HG02678 (cell line): ENCODE measurements around the gene CDHR3.

Source experiments
- ATAC-seq: cut with Tn5 transposase; IDR thresholded peaks from one replicate; pipeline ENCODE4 v1.9.1; 2021; ENCODE audit warnings: mild to moderate bottlenecking, moderate library complexity; ENCODE audit not compliant: unreplicated experiment

Gene CDHR3, protein sequence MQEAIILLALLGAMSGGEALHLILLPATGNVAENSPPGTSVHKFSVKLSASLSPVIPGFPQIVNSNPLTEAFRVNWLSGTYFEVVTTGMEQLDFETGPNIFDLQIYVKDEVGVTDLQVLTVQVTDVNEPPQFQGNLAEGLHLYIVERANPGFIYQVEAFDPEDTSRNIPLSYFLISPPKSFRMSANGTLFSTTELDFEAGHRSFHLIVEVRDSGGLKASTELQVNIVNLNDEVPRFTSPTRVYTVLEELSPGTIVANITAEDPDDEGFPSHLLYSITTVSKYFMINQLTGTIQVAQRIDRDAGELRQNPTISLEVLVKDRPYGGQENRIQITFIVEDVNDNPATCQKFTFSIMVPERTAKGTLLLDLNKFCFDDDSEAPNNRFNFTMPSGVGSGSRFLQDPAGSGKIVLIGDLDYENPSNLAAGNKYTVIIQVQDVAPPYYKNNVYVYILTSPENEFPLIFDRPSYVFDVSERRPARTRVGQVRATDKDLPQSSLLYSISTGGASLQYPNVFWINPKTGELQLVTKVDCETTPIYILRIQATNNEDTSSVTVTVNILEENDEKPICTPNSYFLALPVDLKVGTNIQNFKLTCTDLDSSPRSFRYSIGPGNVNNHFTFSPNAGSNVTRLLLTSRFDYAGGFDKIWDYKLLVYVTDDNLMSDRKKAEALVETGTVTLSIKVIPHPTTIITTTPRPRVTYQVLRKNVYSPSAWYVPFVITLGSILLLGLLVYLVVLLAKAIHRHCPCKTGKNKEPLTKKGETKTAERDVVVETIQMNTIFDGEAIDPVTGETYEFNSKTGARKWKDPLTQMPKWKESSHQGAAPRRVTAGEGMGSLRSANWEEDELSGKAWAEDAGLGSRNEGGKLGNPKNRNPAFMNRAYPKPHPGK

DNA sequence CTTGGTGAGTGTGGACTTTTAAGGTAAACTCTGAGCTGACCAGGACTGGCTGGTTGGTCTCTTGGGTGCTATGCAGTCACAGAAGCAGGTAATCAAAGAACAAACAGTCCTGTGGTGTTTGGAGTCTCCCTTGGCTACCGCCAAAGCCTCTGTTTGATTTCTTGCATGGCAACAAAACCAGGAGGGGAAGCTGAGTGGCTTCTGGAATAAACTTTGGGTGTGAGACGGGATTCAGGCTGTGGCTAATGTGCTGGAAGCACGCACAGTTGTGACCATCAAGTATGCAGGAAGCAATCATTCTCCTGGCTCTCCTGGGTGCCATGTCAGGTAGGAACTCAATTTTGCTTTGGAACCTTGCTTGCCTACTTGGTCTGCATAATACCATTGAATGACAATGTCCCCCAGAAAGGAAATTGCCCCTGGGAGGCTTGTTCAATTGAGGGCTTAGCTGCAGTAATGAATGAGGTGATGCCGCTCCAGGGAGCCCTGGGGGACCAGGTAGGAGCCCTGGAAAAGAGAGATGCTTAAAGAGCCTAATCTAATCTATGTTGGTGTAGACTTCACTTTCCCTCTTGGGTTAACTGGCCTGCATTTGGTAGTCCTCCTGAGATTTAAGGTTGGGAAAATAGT lies at the start of gene CDHR3:
TSS of gene CDHR3 (plus strand) at position 227 of the 630 bp plus-strand sequence. CDS start at position 282, 55 bp downstream.
- ATAC-seq = no peak

DNA sequence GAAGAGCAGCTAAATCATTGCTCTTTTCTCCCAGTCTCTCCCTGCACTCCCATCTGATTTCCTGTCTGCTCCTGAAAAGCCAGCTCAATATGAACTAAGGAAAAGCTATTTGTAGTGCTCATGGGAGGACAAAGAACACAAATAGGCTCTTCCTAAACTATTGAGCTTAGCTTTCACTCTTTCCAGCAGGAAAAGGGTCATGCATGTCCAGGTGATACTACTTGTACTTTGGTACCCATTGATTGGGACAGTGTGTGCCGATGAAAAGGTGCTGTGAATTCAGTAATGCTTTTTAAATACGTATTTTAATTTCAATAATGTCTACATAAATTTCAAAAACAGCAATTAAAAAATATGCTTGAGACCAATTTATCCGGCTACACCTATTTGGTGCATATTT lies 49.1 kb upstream of the CDHR3 start:
- ATAC-seq = no peak

DNA sequence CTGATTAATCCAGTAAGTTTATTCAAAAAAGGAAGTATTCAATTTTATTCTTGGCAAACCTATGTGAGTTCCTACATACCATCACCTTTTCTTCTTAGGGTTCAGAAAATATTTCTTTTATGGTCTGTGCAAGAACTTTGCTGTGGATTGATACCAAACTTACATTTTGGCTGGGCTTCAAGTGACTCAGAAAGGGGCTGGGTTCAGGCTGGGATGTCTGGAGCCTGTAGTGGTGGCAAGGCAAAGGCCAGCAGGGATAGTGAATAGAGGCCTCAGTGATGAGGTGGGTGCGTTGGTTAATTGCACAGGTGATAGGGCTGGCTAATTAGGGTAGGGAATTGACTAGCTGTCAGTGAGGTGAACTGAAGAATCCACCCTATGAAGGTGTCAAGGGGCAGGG lies 46.5 kb upstream of the CDHR3 start:
- ATAC-seq = no peak

DNA sequence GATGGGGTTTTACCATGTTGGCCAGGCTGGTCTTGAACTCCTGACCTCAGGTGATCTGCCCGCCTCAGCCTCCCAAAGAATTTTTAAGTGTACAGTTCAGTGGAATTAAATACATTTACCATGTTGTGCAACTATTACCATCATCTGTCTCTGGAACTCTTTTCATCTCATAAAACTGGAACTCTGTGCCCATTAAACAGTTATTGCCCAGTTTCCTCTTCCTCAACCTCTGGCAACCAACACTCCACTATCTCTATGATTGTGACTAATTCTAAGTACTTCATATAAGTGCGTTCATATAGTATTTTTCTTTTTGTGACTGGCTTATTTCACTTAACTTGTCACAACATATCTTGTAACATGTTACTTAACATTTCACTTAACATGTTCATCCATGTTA lies 45.4 kb upstream of the CDHR3 start:
- no peak for ATAC-seq

DNA sequence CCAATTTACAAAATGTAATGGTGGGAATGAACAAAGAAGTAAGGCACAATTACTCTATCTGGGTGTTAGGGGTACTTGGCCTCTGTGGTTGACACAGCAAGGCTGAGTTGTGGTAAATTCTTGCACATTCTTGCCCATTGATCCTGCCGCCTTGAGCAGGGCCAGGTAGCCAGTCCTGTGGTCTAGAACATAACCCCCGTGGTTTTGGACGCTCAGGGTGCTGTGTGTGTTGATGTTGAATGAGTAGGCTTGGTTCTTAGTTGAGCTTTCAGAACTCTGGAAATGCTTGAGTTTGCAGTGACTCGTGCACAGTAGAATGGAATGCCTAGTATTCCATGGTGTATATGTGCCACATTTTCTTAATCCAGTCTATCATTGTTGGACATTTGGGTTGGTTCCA lies 42.3 kb upstream of the CDHR3 start:
- ATAC-seq = no peak

DNA sequence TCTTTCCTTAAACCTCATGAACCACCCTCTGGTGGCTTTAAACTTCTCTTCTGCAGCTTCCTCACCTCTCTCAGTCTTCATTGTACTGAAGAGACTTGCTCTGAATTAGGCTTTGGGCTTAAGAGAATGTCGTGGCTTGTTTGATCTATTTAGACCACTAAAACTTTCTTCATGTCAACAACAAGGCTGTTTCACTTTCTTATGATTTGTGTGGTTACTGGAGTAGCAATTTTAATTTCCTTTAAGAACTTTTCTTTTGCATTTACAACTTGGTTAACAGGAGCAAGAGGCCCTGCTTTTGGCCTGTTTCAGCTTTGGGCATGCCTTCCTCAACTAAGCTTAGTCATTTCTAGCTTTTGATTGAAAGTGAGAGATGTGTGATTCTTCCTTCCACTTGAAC lies 38.1 kb upstream of the CDHR3 start:
- no peak for ATAC-seq

DNA sequence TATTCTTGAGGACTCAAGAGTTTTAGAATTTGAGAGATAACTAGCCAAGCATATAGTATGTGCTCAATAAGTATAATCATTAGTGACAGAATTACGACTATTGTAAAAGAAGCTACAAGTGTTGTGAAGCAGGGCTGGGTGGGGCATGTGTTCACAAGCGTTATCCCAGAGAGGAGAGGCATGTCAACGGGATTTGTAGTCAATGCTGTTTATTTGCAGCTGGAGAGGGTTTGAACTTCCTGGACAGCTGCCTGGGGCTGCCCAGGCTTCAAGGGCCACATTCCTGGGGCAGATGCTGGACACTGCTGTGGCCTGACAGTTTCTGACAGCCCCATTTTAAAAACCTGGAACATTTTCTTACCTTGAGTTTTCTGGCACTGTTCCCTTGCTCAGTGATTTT lies 36.9 kb upstream of the CDHR3 start:
- ATAC-seq = no peak

DNA sequence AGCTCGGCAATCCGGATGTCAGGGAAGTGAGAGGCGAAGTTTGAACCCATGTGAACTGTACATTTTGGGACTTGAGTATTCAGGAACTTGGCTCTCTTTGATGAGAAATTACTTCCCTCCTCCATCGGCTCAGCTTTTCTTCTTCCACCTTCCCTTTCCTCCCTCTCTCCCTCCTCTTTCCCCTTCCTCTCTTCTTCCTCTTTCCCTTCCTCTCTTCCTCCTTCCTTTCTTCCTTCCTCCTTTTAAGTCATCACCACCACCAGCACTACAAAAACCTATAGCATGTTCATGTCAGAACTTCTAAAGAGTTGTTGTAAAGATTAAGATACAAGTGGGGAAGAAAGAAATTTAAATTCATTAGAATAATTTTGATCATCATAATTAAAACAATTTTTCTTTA lies 31.9 kb upstream of the CDHR3 start:
- no peak for ATAC-seq

DNA sequence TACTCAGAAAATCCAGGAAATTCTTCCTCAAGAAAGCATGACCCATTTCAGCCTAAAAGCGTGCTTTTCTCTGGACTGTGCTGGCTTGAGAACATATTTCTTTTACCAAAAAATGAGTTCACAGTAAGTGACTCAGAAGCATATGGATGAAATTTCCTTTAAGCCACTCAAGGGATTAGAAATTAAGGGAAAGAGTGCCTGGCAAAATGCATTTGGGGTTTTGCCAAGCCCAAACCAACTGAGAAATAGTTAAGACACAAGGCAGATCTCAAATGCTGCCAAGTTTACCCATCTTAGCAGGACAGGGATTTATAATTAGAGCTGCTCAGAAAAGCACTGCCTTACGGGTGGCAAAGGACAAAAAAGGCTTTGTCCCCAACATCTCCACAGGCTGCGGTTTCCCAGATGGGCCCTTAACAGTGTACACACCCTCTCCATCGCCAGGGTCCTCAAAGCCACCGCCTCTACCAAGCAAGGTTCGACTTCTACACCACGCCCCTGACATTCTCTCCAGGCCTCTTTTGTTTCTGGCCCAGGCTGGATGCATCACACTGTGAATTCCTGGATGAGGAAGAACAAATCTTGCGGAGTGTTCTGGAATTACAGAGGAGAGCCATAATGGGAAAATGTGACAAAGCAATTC lies 30.1 kb upstream of the CDHR3 start:
- no peak for ATAC-seq

DNA sequence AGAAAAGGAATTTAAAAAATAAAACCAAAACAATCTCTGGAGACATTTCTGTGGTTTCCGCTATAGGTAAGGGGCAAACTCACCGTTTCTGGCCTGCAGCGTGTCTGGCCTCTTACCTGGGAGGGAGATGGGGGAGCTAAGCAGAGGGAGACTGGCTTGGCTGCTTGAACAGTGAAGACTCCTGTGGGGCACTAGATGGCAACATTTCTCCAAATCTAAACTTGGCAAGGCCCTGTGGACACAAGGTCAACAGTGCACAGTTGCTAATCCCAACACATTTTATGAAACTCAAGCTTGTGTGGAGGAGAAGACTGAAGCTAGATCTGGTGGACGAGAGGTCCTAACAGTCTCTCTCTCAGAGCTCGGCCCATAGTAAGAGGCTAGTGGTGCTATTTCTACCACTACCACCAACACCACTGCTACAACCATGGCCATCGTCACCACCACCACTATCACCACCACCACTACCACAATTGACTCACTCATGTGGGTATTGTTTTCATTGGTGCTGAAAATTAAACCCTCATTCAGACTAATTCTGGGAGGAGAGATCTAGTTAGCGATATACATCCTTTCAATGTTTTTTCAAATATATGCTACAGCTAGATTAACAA lies 28.4 kb upstream of the CDHR3 start:
- ATAC-seq = no peak

DNA sequence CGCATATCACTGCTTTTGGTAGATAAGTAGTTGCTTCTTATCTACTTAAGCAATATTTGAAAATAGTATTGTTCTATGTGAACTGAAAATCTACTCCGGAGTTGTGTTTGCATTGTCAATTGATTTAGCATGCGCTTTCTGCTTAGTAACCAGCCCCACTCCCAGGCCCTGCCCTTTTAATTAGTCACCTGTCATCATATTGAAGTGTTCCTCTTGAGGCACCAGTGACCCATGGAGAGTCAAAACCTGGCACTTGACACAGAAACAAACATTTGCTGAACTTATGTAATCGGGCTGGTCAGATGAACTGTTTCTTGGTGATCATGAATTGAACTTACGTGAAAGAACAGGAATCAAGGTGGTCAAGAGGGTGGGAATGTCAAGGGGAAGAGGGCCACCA lies 27.8 kb upstream of the CDHR3 start:
- no peak for ATAC-seq

DNA sequence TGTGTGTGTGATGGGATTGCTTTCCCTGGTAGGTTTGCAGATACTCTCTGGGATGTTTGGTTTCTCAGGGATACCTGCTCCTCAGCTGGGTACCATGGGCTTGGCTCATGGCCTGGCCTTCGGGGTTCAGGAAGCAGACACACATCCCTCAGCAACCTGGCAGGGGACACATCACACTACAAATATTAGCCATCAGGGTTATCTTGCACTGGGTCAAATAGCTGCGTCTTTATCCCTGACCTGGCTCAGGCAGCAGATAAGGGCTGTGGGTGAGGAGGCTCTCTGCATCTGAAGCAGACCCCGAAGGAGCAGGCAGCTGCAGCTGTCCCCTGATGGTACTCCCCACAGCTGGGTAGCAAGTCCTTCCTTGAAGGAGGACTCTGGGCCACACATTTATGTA lies 25.7 kb upstream of the CDHR3 start:
- ATAC-seq = no peak

DNA sequence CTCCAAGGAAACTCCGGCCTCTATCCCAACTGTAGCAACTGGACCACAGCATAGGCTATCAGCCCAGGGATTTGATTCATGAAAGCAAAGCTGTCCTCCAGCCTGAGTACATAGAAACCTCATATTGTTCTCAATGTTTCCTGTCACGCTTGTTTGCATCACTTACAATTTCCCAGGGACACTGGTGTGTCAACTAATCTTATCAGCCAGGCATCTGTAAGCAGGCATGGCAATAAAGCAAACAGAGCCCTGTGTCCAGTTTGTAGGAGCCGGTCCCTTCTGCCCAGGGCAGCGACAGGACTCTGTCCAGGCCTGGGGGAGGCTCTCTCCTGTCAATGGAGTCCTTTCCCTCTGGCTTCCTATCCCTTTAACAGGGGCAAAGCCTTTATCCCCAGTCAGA lies 23.0 kb upstream of the CDHR3 start:
- ATAC-seq = no peak

DNA sequence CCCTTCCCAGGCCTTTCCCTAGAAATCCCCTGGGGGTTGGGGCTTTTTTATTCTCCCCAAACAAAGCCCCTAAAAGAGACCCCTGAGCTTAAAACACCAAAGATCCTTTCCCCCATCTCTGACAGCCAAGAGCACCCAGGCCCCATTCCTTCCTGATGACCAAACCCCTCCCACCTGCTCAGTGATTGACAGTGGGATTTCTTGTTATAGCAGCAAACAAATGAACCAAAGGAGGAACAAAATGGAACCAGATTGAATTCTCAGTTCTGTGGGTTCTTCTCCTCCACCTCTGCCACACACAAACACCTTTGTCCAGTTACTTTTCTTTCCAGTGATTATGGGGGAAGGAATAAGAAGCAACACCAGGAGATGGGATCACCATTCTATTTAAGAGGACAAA lies 21.5 kb upstream of the CDHR3 start:
- no peak for ATAC-seq

DNA sequence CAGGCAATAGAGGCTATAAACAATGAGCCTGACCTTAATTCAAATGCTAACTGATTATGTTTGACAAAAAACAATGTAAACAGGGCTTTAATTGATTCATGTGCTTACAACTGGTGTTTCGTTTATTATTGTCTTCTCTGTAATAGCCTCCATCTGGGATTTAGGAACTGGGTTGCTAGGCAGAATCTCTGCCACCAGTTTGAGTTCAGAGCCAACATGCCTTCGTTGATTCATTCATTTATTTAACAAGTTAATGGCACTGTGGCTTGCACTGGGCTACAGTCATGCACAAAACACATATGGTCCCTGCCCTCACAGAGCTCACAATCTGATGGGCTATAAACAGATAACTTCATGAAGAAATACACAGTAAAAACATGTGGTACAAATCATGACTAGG lies 19.6 kb upstream of the CDHR3 start:
- ATAC-seq = no peak

DNA sequence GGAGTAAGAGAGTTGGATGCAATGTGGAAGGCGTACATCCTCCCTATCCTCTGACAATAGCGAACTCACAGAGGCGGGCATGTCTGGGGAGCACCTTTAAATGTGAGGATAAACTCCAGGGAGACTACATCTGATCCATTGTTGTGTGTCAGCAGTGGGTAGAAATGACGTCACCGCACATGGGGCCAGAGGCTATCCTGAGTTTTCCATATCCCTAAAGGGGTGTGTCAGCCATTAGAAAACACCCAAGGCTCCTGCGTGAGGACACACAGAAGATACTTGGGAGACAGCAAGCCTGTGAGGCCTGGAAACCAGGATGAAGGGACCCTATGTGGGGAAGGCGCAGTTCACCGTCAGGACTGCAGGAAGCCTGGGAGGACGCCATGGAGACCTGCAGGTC lies 17.2 kb upstream of the CDHR3 start:
- no peak for ATAC-seq

DNA sequence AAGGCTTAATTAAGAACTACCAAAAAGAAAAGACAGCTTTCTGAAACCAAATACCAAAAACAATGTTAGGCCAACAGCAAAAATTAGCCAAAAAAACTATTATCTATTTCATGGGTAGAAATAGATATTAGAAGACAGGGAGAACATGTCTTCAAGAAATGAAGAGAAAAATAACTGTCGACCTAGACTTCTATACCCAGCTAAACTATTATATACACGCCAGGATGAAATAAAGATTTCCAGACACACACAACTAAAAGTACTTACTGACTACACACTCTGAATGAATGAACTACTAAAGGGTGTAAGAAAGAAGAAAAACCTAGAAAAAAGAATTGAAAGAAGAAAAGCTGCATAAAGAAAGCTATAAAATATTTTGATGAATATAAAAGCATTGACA lies 11.5 kb upstream of the CDHR3 start:
- no peak for ATAC-seq

DNA sequence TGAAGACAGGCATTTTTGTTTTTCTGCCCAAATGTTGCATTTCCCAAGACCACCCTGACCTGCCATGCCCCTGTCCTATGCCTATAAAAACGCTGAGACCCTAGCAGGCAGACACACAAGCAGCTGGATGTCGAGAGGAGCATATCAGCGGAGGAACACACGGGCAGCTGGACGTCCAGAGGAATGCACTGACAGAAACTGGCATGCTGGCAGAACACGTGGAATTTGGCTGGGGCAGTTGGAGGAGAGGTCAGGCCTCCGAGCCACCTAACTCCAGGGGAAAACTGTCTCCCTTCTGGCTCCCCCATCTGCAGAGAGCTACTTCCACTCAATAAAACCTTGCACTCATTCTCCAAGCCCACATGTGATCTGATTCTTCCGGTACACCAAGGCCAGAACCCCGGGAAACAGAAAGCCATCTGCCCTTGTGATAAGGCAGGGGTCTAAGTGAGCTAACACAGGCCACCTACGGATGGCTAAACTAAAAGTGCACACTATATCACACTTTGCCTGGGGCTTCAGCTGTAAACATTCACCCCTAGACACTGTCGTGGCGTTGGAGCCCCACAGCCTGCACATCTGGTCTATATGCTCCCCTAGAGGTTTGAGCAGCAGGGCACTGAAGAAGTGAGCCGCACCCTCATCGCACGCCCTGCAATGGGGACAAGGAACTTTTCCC lies 10.0 kb upstream of the CDHR3 start:
- ATAC-seq = no peak

DNA sequence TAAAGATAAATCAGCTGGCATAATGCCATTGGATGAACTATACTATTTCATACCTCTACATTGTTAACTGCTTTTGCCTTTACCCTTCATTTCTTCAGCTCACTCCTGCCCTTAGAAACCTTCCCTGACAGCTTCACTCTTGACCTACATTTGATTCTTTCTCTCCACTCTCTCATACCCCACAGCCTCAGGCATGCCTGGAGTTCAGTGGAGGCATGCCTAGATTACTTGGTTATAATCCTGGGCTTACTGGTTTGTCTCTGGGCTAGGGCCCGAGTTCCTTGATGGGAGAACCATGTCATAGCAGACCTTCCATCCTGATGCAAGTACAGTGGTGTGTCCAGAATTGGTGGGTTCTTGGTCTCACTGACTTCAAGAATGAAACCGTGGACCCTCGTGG lies 8.4 kb upstream of the CDHR3 start:
- no peak for ATAC-seq
